HG02588 (cell line): ENCODE data around the gene SNX22.

ENCODE experiments used
- ATAC-seq: cut with Tn5 transposase; IDR thresholded peaks from one replicate; pipeline ENCODE4 v1.9.1; 2021; ENCODE audit warnings: mild to moderate bottlenecking, moderate library complexity; ENCODE audit not compliant: unreplicated experiment

Gene SNX22

DNA sequence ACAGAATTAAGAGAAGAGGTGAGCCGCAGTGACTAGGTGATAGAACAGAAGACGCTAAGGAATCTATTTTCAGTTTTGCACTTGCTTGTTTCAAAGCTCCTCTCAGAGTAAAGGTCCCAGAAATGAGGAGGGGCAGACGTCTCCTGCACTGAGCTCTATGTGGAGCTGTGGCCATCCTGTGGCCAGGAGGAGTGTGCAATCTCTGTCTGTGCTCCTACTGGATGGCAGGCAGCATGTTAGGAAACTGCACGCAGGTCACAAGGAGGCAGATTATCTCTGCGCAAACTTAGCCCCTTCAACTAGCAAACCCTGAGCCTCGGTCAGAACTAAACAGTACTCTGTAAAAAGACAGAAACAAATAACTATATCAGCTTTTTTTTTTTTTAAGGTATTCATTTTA is 42.4 kb downstream of the SNX22 start:
- ATAC-seq, result no peak

DNA sequence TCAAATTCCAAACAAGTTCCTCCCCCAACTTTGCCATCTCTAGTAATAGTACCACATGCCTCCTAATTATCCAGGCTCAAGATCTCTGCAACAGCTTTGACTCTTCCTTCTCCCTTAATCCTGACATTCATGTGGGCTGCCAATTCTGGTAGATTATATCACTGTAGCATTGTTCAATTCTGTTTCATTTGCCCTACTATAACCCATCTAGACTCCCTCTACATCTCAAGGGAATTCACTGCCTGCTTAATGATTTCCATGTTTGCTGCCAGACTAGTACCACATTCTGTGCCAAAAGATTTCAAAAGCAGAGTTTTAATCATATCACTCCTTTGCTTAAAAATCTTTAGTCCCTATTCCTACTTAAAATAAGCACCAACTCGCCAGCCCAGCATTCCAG is 45.9 kb downstream of the SNX22 start:
- ATAC-seq, result no peak

DNA sequence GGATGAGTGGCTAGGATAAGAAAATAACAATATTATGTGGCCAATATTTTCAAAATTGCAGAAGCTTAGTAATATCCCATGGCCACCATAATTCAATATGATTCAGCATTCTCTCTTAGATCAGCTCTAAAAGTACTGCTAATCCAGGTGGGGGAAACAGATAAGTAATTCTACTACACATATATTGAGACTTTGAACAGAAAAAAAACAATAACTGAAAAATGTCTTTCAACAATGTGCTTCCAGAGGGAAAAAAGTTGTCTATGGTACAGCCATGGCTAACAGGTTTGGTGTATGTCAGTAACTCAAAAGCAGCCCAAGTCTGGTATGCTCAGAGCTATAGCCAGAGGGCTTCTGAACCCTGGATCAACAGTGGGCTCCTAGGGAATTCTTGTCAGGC is 53.7 kb downstream of the SNX22 start:
- ATAC-seq, result no peak
